Measurements from ENCODE around the gene AP2A1. TPM values are rescaled to one million over a fixed set of nuclear protein-coding genes. Genes with fewer than 3 reads are reported as not detected.
A peak's percentile ranks its signal among the peaks of the same experiment; 100 is the strongest.

Gene AP2A1
- total and polyA plus RNA-seq, 9 of the 15 experiments (the other 6 are each of a cell fraction or from before 2014, with no cell fraction given): 0.55 to 150 (median 31.9) TPM

DNA sequence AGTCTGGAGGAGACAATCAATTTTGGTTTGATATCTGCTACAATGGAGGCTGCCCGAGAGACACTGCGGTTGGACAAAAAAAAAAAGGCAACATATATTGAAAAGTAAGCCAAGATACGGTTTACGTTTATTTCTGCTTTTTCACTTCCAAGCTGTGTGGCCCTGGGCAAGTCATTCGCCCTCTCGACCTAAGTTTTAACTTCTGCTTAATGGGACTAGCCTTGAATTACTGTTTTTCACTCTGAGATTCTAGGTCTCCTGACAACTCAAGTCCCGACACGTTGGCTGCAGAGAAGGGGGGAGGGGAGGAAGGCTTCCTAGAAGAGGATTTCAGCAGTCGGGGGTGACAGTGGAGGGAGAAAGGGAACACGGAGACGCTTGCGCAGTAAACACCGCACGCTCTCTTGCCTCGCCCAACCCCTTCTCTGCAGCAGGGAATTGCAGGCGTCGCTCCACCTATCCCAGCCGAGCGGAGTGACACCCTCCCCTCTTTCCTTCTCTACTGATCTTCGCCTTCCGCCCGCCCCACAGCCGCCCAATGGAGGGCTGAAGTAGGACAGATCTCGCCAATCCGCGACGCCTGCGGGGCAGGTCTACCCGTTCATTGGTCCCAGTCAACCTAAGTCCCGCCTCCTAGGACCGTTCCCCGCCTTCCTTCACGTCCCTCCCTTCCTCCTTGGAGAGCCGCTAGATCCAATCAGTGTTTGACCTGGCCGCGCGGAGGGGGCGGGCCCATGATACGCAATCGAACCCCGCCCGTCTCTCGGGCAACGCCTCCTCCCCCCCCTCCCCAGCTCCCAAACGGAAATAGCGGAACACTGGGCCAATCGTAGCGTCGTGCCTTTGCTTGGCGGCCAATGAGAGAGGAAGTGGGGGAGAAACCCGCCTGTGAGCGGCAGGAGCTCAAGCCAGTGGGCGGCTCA lies 533 bp upstream of the AP2A1 start (continued):
- TF ChIP-seq SUPT5H (IDR thresholded peaks at IDR 0.05) (peak; percentile 83), BDP1 (IDR thresholded peaks at IDR 0.05; ENCODE audit: insufficient read depth, insufficient read length) (no peak), PRPF4 (IDR thresholded peaks at IDR 0.05; ENCODE audit: insufficient read depth, low read depth, low read length, poor library complexity, severe bottlenecking) (no peak), ZFP36 (IDR thresholded peaks at IDR 0.05; ENCODE audit: low read depth, low read length, partially characterized antibody) (peak; percentile 10), ZNF174 (CRISPR knock-in tag; IDR thresholded peaks at IDR 0.05) (no peak), CREM (IDR thresholded peaks at IDR 0.05; ENCODE audit: low read depth) (peak; percentile 82; the same call in 1 of the 2 replicates), SMAD4 (CRISPR knock-in tag; conservative IDR thresholded peaks at IDR 0.05) (0 out of 2 replicates have a peak, but pooled peaks have one; percentile 20), NFRKB (IDR thresholded peaks at IDR 0.05; ENCODE audit: low read depth) (peak; percentile 98), NUFIP1 (IDR thresholded peaks at IDR 0.05; ENCODE audit: partially characterized antibody) (no peak), SIX5 (IDR thresholded peaks at IDR 0.05; ENCODE audit: borderline replicate concordance in 1 of 2, insufficient read depth in 1 of 2, low read depth in 1 of 2, low read length in 2 of 2) (no peak; a peak in 1 of 4 replicates), MXI1 (IDR thresholded peaks at IDR 0.05; ENCODE audit: low read depth, low read length) (peak; percentile 56; the same call in 1 of the 2 replicates), POLR2G (IDR thresholded peaks at IDR 0.05; ENCODE audit: low read depth, low read length) (peak; percentile 47; the same call in 1 of the 2 replicates), CXXC5 (CRISPR knock-in tag; IDR thresholded peaks at IDR 0.05) (peak; percentile 95), NFIX (CRISPR knock-in tag; IDR thresholded peaks at IDR 0.05; ENCODE audit: low read depth) (no peak), ELF2 (CRISPR knock-in tag; IDR thresholded peaks at IDR 0.05) (no peak), BRCA1 (IDR thresholded peaks at IDR 0.05) (no peak), BRCA1 (CRISPR knock-in tag; IDR thresholded peaks at IDR 0.05) (no peak)
- TF ChIP-seq, protein P1, sequence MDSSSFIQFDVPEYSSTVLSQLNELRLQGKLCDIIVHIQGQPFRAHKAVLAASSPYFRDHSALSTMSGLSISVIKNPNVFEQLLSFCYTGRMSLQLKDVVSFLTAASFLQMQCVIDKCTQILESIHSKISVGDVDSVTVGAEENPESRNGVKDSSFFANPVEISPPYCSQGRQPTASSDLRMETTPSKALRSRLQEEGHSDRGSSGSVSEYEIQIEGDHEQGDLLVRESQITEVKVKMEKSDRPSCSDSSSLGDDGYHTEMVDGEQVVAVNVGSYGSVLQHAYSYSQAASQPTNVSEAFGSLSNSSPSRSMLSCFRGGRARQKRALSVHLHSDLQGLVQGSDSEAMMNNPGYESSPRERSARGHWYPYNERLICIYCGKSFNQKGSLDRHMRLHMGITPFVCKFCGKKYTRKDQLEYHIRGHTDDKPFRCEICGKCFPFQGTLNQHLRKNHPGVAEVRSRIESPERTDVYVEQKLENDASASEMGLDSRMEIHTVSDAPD (CRISPR knock-in tag; IDR thresholded peaks at IDR 0.05): no peak
- TF ChIP-seq, protein P2, sequence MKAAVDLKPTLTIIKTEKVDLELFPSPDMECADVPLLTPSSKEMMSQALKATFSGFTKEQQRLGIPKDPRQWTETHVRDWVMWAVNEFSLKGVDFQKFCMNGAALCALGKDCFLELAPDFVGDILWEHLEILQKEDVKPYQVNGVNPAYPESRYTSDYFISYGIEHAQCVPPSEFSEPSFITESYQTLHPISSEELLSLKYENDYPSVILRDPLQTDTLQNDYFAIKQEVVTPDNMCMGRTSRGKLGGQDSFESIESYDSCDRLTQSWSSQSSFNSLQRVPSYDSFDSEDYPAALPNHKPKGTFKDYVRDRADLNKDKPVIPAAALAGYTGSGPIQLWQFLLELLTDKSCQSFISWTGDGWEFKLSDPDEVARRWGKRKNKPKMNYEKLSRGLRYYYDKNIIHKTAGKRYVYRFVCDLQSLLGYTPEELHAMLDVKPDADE (conservative IDR thresholded peaks at IDR 0.05; ENCODE audit: control insufficient read depth, low read depth, low read length): no peak
- TF ChIP-seq, protein P3, sequence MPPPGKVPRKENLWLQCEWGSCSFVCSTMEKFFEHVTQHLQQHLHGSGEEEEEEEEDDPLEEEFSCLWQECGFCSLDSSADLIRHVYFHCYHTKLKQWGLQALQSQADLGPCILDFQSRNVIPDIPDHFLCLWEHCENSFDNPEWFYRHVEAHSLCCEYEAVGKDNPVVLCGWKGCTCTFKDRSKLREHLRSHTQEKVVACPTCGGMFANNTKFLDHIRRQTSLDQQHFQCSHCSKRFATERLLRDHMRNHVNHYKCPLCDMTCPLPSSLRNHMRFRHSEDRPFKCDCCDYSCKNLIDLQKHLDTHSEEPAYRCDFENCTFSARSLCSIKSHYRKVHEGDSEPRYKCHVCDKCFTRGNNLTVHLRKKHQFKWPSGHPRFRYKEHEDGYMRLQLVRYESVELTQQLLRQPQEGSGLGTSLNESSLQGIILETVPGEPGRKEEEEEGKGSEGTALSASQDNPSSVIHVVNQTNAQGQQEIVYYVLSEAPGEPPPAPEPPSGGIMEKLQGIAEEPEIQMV (tag; conservative IDR thresholded peaks at IDR 0.05; ENCODE audit: low read depth): no peak
- TF ChIP-seq, protein P4, sequence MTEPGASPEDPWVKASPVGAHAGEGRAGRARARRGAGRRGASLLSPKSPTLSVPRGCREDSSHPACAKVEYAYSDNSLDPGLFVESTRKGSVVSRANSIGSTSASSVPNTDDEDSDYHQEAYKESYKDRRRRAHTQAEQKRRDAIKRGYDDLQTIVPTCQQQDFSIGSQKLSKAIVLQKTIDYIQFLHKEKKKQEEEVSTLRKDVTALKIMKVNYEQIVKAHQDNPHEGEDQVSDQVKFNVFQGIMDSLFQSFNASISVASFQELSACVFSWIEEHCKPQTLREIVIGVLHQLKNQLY (CRISPR knock-in tag; conservative IDR thresholded peaks at IDR 0.05): no peak
- TF ChIP-seq, protein P5, sequence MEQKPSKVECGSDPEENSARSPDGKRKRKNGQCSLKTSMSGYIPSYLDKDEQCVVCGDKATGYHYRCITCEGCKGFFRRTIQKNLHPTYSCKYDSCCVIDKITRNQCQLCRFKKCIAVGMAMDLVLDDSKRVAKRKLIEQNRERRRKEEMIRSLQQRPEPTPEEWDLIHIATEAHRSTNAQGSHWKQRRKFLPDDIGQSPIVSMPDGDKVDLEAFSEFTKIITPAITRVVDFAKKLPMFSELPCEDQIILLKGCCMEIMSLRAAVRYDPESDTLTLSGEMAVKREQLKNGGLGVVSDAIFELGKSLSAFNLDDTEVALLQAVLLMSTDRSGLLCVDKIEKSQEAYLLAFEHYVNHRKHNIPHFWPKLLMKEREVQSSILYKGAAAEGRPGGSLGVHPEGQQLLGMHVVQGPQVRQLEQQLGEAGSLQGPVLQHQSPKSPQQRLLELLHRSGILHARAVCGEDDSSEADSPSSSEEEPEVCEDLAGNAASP (IDR thresholded peaks at IDR 0.05): no peak
